NCI-H2107 treated with DMSO at 0.1 percent for 48 hours (cell line): Measurements from ENCODE around the gene PIP5KL1.

Experiments
- DNase-seq: peaks from one replicate; lab custom pipeline; 2025; ENCODE audit not compliant: unreplicated experiment; lab: John Stamatoyannopoulos, UW

Gene PIP5KL1

DNA sequence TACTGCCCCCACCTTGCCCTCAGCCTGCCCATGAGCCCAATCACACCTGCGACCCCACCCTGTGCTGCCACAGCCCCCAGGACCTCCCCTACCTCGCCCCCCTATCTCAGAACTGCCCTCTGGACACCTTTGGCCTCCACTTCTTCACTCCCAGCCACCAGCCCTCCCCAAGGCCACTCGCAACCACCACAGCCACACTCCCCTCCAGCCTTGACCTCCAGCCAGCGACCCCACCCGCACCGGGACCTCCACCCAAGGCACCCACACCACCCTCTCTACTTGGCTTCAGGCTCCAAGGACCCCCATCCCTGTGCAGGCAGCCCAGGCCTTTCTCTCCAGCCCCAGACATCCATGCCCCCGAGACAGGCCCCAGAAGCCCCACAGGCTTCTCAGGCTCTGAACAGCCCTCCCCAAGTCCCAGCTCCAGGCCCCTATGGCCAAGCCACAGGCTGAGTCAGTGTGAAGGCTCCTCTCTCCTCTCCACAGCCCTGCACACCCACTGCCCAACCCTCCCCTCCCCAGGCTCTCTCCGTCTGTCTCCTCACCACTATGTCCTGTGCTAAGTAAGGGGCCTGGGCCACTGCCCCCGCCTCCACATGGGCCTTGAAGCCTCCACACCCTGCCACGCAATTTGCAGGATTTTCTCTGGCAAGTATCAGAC lies 55.1 kb downstream of the PIP5KL1 start:
- DNase-seq, result no peak

DNA sequence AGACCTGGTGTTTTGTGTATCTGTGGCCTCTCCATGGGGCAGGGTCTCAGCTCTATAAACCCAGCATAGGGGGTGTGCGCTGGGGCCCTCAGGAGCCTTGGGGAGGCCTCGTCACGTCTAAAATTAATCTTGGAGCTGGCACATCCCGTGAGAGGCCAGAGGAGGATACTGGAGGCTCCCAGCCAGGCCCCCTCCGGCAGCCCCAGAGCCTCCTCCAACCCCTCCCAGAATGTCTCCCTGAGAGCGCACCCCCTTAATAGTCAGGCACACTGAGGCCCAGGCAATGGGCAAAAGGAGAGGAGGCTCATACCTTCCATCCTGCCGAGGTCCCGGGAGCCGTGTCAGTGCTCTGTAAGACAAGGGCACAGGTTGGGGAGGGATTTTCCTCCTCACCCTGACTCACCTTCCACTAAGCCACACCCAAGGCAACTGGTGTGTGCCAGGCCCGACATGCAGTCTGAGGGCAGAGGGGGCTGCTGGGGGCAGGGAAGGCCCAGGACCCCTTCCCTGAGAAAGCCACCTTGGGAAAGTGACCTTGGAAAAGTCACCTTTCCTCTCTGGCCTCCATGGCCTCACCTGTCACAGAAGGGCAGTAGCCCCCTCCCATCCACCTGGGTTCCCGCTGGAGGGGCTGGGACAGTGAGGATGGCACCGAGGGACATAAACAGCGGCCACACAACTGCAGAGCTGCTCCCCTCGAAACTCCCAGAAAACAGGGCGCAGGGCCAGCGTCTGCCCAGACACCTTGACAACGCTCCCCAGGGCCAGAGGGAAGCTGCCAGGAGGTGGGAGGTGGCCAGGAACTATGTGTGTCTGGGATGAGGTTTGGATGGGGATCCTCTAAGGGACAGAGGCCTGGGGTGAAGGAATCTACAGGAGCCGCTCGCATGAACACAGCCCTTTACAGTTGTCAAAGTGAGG lies 56.0 kb downstream of the PIP5KL1 start:
- no peak for DNase-seq

- DNase-seq, result no peak
These were observed 56.7 kb downstream of the PIP5KL1 start for GRCh38 chr9:127873886-127874285.

DNA sequence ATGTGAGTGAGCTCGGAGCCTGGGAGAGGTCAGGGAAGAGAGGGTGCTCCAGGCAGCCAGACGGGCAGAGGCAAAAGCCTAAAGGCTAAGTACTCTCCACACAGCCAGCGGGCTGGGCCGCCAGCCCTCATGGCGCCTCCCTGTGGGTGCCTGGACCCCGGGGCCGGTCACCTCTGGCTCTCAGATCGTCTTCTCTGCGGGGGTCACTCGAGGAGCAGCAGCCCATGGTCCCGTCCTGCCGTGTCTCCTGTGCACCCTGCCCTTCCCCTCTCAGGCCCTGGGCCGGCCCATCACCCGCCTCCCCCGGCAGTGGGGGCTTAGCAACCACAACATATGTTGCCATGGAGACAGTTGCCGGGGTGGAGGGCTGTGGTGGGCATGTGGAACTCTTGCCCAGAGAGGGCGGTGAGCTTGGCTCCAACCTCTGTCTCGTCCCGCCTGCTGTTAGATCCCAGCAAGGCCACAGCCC lies 57.3 kb downstream of the PIP5KL1 start:
- no peak for DNase-seq

- DNase-seq, result no peak
These were observed 58.0 kb downstream of the PIP5KL1 start for GRCh38 chr9:127872369-127873222.

DNA sequence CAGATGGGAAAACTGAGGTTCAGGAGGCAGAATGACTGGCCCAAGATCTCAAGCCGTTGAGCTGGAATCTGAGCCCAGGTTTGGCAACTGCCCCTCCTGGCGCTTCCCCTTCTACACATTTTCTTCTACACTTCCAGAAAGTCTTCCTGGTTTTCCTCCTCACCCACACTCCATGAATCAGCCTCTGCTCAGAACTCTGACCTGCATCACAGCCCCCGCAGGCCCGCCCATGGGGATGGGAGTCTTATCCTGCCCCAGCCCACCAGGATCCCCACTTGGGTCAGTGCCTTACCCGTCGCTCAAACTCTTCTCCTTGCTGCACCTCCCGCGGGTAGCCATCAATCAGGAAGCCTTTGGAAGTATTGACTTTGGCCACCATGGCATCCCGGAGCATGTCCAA lies 59.0 kb downstream of the PIP5KL1 start:
- DNase-seq, result no peak

DNA sequence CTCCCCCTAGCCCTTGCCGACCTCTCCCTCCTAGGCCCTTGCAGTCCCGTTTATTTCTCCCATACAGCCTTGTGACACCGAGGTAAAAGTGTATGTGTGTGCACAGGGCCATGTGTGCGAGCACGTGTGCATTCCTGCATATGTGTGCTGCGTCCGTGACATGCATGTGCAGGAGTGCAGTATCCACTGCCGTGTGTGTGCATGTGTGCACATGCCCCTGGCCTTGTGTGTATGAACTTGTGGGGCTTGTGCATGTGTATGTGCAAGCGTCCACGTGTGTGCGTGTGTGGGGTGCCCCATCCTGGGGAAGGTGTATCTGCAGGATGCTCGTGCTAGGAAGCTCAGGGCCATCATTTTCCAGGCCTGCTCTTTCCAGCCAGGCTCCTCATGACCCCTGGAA lies 59.7 kb downstream of the PIP5KL1 start:
- no peak for DNase-seq
